HUES6 (cell line): ENCODE results near the gene PSMF1.

ENCODE experiments used
- H3K27ac ChIP-seq: 2 replicates; pipeline ENCODE4 v1.7.0; 2013; ENCODE audit warnings: low read depth, mild to moderate bottlenecking, low read length, inconsistent platforms
- H3K27me3 ChIP-seq: 2 replicates; pipeline ENCODE4 v1.6.1; 2013; ENCODE audit warnings: low read length; ENCODE audit not compliant: control insufficient read depth, insufficient read depth
- H3K36me3 ChIP-seq: 2 replicates; pipeline ENCODE4 v1.6.1; 2013; ENCODE audit warnings: low read length; ENCODE audit not compliant: control insufficient read depth, insufficient read depth
- H3K4me1 ChIP-seq: 2 replicates; pipeline ENCODE4 v1.6.1; 2013; ENCODE audit warnings: low read length; ENCODE audit not compliant: control insufficient read depth, insufficient read depth
- H3K4me3 ChIP-seq: 2 replicates; pipeline ENCODE4 v1.5.1; 2013; ENCODE audit warnings: low read depth, low read length
- H3K9ac ChIP-seq: one replicate; pipeline ENCODE4 v1.6.1; 2013; ENCODE audit warnings: mild to moderate bottlenecking, low read length
- H3K9me3 ChIP-seq: 2 replicates; pipeline ENCODE4 v1.6.1; 2013; ENCODE audit warnings: low read depth, low read length; ENCODE audit not compliant: control insufficient read depth, insufficient read depth

The PSMF1 gene, protein sequence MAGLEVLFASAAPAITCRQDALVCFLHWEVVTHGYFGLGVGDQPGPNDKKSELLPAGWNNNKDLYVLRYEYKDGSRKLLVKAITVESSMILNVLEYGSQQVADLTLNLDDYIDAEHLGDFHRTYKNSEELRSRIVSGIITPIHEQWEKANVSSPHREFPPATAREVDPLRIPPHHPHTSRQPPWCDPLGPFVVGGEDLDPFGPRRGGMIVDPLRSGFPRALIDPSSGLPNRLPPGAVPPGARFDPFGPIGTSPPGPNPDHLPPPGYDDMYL

DNA sequence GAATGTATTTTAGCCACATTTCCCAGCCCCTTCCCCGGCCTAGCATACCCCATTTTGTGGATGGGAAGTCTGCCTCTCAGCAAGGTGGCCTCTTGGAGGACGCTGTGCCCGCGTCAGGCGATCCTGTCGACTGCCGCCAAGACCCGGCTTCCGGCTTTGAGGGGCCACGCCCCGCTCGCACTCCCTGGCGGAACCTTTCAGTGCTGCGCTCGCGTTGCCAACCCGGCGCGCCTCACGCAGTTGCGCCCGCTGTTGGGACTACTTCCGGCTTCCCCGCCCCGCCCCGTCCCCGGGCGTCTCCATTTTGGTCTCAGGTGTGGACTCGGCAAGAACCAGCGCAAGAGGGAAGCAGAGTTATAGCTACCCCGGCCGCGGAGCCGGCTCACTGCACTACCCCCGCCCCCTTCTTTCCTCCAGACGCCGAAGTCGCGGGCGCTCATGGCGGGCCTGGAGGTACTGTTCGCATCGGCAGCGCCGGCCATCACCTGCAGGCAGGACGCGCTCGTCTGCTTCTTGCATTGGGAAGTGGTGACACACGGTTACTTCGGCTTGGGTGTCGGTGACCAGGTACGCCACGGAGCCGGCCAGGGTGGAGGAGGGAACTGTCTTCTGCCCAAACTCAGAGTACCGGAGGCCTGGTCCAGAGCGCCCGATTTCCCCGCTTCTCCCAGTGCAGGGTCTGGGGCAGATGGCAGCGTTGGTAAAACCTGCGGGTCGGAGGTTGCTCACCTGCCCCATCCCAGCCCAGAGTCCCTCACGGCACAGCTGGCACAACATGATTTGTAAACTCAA is at the start of gene PSMF1:
TSS of gene PSMF1 (plus strand) at position 267 of the 792 bp plus-strand sequence. CDS start at position 439, 172 bp downstream.
- H3K9me3 ChIP-seq = no peaks in the 10 kb centered on the region
- peak within 1 kb of the TSS; percentile 35; the same call in 1 of the 2 replicates for H3K27ac ChIP-seq
- no peaks in the 10 kb centered on the region for H3K27me3 ChIP-seq
- peak within 1 kb of the TSS; percentile 96 for H3K4me3 ChIP-seq
- H3K36me3 ChIP-seq = peaks cover 14% of the 10 kb centered on the region
- peaks cover 9% of the 10 kb centered on the region; the same call in 1 of the 2 replicates for H3K4me1 ChIP-seq
- peak within 1 kb of the TSS; percentile 84 for H3K9ac ChIP-seq

DNA sequence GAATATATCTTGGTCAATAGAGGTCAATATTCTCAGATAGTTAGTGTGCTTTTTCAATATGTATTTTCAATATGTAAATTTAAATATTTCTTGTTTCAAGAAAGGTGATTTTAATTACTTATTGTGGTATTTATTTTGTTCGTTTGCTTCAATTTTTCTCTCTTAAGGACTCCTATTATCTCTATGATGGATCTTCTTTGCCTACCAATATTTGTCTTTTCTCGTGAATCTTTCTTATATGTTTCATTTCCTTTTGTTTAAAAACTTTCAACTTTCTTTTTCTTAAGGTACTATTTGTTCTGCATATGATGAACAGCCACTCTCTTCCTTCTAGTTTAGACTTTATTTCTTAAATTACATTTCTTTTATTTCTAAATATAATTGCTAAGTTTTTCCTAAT is 46.1 kb upstream of the PSMF1 start:
- H3K9me3 ChIP-seq = no peaks in the 10 kb centered on the region
- H3K27ac ChIP-seq = no peak overlapping the region
- H3K4me3 ChIP-seq = no peak overlapping the region
- no peaks in the 10 kb centered on the region for H3K36me3 ChIP-seq
- H3K27me3 ChIP-seq = peaks cover 10% of the 10 kb centered on the region; the same call in 1 of the 2 replicates
- no peak overlapping the region for H3K9ac ChIP-seq
- H3K4me1 ChIP-seq = no peaks in the 10 kb centered on the region

DNA sequence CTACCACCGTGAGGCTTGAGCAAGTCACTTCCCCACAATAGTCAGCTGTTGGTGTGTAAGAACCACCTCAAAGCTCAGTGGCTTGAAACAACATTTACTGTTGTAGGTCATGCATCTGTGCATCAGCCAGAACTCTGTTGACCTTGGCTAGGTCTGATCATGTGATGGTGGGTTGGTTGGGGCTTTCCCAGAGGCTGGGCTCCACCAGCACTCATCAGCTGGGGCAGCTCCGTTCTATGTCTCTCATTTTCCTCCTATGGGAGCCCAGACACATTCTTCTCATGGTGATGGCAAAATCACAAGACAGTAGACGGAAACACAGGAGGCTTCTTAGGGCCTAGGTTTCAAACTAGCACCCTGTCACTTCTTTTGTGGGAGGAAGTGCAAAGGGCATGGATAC is 42.8 kb upstream of the PSMF1 start:
- no peaks in the 10 kb centered on the region for H3K36me3 ChIP-seq
- no peaks in the 10 kb centered on the region for H3K9me3 ChIP-seq
- H3K4me1 ChIP-seq = no peaks in the 10 kb centered on the region
- H3K4me3 ChIP-seq = no peak overlapping the region
- no peak overlapping the region for H3K9ac ChIP-seq
- no peaks in the 10 kb centered on the region; the same call in 1 of the 2 replicates for H3K27me3 ChIP-seq
- H3K27ac ChIP-seq = no peak overlapping the region

DNA sequence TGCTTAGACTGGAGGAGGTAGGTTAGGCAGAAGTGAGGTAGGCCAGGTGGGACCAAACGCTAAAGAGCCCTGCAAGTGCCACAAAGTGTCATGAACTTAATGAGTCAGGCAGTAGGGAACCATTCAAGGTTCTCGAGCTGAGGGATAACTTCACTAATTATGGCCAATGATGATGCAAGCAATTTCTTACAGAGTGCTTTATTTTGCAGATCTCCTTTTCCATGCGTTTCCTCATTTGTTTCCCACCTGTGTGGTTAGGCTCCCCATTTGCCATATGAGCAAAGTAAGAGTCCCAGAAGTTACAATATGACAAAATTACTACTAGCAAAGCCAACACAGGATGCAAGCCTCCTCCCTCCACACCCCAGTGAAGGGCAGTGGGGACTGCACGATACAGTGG is 36.5 kb upstream of the PSMF1 start:
- Histone ChIP-seq H3K4me3 (no peak overlapping the region), H3K4me1 (no peaks in the 10 kb centered on the region)

DNA sequence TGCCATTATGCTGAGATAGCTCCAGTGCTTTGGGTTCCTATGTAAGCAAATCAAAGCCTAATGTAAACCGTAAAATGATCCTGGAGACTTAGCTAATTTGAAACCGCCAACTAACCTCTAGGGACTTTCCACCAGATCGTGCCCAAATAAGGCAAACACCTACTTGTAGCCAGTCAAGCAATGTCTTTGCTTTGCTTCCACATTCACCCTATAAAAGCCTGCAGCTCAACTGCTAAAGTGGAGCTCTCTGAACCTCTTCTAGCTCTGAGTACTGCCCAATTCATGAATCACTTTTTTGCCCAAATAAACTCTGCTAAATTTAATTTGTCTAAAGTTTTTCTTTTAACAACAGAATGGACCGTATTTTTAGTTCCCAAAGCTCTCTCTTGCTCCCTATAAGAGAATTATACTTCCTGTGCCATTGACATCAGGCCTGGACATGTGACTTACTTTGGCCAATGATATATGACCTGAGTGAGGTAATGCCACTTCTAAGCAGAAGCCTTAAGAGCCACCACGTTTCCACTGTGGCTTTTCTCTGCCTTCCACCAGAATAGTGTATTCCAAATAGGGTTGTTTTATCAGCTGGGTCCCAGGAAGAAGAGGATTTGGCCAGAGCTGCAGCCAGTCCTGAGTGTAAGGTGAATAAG is 34.8 kb upstream of the PSMF1 start:
- Histone ChIP-seq H3K9me3 (peaks cover 13% of the 10 kb centered on the region), H3K9ac (no peak overlapping the region), H3K27me3 (no peaks in the 10 kb centered on the region), H3K27ac (no peak overlapping the region), H3K4me1 (no peaks in the 10 kb centered on the region), H3K4me3 (no peak overlapping the region), H3K36me3 (no peaks in the 10 kb centered on the region)

More for the DNA sequence above, 36.5 kb upstream of the PSMF1 start:
- H3K27ac ChIP-seq = no peak overlapping the region
- H3K9me3 ChIP-seq = peaks cover 12% of the 10 kb centered on the region
- H3K36me3 ChIP-seq = no peaks in the 10 kb centered on the region
- no peak overlapping the region for H3K9ac ChIP-seq
- no peaks in the 10 kb centered on the region; the same call in 1 of the 2 replicates for H3K27me3 ChIP-seq

DNA sequence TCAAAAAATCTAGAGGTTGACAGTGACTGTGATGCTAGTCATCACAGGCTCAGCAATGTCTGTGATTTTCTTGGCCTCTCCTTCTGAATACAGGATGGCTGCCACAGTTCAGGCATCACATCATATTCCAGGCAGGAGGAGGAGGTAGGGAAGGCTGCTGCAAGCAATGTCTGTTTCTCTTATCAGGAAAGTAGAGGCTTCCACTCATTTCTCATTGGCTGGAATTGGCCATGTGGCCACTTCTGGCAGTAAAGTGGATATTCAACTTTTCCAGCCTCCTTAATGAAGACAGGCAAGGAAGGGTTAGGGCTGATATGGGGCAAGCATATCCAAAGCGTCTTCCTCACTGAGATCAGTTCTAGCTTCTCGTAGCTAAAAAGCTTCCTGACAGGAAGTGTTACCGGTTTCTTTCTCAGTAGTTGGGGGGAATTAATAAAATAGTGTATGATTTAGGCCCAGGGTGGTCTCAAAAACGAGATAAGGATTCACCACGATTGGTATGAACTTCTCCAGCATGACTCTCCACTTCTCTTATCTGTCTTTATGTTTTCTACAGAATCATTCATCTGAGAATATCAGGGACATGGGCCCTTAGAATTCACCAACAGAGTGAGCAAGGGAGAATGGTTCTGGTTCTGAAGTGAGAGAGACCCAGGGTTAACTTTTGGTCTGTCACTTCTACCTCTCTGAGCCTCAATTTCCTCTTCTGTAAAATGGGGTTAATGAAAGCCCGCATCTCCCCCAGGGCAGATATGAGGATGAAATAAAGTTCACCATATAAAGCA is 32.7 kb upstream of the PSMF1 start:
- H3K4me1 ChIP-seq = no peaks in the 10 kb centered on the region
- H3K4me3 ChIP-seq = no peak overlapping the region
- no peak overlapping the region for H3K27ac ChIP-seq
- H3K36me3 ChIP-seq = no peaks in the 10 kb centered on the region
- no peak overlapping the region for H3K9ac ChIP-seq
- H3K9me3 ChIP-seq = peaks cover 33% of the 10 kb centered on the region
- no peaks in the 10 kb centered on the region for H3K27me3 ChIP-seq

DNA sequence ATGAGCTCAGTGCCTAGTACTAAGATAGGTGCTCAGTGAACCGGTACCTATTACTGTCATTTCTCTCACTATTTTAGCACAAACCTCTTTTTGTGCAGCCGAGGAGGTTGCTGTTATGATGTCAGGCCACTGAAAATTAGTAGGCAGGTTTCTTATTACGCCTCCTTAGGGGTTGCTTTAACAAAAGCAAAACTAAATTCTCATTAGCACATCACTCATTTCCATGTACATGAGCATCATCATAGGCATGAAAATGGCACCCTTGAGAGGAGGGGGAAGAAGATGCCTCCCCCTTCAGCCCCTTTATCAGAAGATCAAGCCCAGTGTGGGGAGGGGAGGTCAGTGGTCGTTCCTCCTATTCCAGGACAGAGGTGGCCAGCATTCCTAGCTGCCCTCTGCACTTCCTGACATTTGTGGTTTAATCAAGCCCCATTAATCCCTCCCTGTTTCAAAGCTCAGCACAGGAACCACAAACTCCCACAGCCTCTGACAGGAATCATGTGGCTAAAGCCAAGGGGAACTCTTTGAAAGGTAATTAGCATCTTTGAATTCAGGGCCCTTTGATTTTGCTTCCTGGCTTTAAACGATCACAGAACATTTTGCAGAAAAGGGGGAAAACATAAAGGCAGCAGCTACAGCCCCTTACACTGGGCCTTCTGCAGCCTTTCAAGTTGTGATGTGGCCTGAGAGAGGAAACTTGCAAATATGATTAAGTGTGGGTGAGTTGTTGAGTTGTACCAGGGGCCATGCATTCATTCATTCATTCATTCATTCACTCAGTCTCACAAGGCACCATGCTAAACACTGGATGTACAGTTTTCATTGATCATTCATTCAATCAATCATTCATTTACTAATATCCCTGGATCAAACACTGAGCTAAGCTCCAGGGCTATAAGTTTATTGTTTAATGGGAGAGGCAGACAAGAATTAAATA is 31.9 kb upstream of the PSMF1 start:
- Histone ChIP-seq H3K4me1 (no peaks in the 10 kb centered on the region), H3K36me3 (no peaks in the 10 kb centered on the region), H3K9me3 (peaks cover 40% of the 10 kb centered on the region), H3K4me3 (no peak overlapping the region), H3K27me3 (no peaks in the 10 kb centered on the region), H3K9ac (no peak overlapping the region), H3K27ac (no peak overlapping the region)

DNA sequence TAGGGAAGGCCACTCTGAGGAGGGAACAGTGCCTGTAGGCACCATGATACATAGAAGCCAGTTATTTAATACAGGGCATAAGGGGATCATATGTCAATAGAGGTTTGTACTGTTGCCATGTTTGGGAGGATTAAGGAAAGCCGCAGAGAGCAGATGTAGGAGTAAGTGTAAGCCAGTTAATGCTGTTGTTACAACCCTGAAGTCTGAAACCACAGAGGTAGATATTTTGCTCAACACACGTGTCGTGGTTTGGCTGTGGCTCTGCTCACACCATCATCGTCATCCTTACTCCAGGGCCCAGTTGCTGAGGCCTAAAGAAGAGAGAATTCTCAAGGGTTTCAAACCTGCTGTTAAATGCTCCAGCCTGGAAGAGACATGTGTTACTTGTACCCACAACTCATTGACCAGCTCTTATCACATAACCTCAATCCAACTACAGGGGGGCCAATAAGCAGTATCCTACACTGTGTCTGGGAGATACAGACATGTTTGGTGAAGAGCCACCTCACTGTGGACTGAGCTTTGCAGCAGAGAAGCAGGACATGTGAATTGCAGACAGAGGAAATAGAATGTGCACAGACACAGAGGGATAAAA is 31.0 kb upstream of the PSMF1 start:
- H3K4me1 ChIP-seq = no peaks in the 10 kb centered on the region

DNA sequence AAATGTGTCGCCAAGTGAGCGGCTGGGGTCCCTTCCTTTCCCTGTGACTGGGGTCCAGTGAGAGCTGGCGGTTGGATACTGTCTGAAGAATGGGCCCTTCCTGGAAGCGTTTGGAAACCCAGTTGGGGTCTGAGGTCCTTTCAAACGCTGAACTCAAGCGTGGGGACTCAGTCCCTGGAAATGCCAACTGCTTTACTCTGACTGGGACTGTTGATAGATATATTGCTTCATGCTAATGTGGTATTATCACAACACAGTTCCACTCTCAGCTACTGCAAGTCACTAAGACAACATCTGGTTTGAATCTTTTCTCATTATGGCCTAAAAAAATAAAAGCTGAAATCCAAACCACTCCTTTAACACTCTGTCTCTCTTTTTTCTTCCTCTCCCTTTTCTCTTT is 23.7 kb upstream of the PSMF1 start:
- H3K9ac ChIP-seq = no peak overlapping the region
- H3K27ac ChIP-seq = no peak overlapping the region
- no peaks in the 10 kb centered on the region for H3K36me3 ChIP-seq
- H3K4me3 ChIP-seq = no peak overlapping the region
- no peaks in the 10 kb centered on the region for H3K4me1 ChIP-seq
- no peaks in the 10 kb centered on the region for H3K27me3 ChIP-seq
- peaks cover 32% of the 10 kb centered on the region for H3K9me3 ChIP-seq

More for the DNA sequence above, 31.0 kb upstream of the PSMF1 start:
- no peaks in the 10 kb centered on the region for H3K36me3 ChIP-seq
- H3K9me3 ChIP-seq = peaks cover 47% of the 10 kb centered on the region
- H3K27me3 ChIP-seq = no peaks in the 10 kb centered on the region
- no peak overlapping the region for H3K4me3 ChIP-seq
- H3K9ac ChIP-seq = no peak overlapping the region
- H3K27ac ChIP-seq = no peak overlapping the region
